ENCODE data around the gene RNF11.
"Not testable (repeated sequence)": the region's sequence is repeated elsewhere in the genome, so short reads cannot be mapped to it uniquely, and the experiment has no call there.

RNF11 gene

DNA sequence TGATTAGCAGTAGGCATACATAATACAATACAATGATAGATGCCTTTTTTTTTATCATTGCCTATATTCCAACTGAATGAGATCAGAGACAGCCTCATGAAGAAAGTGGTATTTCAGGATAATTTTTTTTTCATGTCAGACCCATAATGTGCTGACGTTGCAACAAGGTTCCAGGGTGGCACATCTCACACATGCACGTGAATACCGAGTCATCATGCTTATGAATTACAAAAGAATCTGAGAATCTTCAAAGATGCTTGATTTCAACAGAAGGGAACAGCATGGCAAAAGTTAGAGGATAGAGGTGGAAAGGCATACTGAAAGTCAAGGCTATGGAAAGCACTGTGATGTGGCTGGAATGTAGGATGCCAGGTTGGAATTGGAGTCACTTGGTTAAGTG, 5.0 kb upstream of the RNF11 start:
- Histone ChIP-seq H3K4me3 (ENCODE audit: low read length) (no peak overlapping the region), H3K36me3 (ENCODE audit: control insufficient read depth, insufficient read depth, low read length) (no peaks in the 10 kb centered on the region), H3K9me3 (ENCODE audit: control insufficient read depth, low read length) (no peaks in the 10 kb centered on the region), H3K9ac (ENCODE audit: low read length) (no peak overlapping the region), H3K27me3 (ENCODE audit: control insufficient read depth, insufficient read depth, low read length) (no peaks in the 10 kb centered on the region), H3K4me1 (ENCODE audit: control insufficient read depth, insufficient read depth, low read length) (peaks cover 11% of the 10 kb centered on the region)

DNA sequence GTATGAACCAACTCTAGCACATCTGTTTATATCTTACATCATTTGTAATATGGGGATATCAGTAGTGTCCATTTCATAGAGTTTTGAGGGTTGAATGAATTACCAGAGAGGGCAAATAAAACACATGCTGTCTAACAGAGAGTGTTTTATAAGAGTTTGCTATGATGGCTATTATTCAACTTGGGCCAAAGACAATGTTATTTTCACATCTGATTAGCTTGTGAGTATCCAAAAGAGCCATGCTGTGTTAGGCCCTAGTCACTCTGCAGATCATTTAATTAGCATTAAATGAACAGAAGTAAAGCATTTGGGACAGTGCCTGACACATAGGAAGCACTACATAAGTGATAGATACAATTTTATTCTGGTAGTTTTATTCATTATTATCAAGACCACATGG, 4.2 kb upstream of the RNF11 start:
- H3K4me1 ChIP-seq (ENCODE audit: control insufficient read depth, insufficient read depth, low read length): peaks cover 11% of the 10 kb centered on the region
- no peak overlapping the region for H3K4me3 ChIP-seq (ENCODE audit: low read length)
- no peaks in the 10 kb centered on the region for H3K27me3 ChIP-seq (ENCODE audit: control insufficient read depth, insufficient read depth, low read length)
- no peak overlapping the region for H3K9ac ChIP-seq (ENCODE audit: low read length)
- H3K36me3 ChIP-seq (ENCODE audit: control insufficient read depth, insufficient read depth, low read length): no peaks in the 10 kb centered on the region
- no peaks in the 10 kb centered on the region for H3K9me3 ChIP-seq (ENCODE audit: control insufficient read depth, low read length)

DNA sequence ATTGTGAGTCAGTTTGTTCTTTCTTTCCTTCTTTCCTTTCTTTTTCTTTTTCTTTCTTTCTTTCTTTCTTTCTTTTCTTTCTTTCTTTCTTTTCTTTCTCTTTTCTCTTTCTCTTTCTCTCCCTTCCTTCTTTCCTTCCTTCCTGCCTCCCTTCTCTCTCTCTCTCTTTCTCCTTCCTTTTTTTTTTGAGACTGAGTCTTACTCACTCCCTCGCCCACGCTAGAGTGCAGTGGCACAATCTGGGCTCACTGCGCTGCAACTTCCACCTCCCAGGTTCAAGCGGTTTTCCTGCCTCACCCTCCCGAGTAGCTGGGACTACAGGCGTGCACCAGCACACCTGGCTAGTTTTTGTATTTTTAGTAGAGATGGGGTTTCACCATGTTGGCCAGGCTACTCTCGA, 1.8 kb upstream of the RNF11 start:
- not testable (repeated sequence) for H3K9me3 ChIP-seq (ENCODE audit: control insufficient read depth, low read length); H3K9ac ChIP-seq (ENCODE audit: low read length); H3K27me3 ChIP-seq (ENCODE audit: control insufficient read depth, insufficient read depth, low read length); H3K4me3 ChIP-seq (ENCODE audit: low read length); H3K36me3 ChIP-seq (ENCODE audit: control insufficient read depth, insufficient read depth, low read length)
- H3K4me1 ChIP-seq (ENCODE audit: control insufficient read depth, insufficient read depth, low read length): peaks cover 15% of the 10 kb centered on the region

DNA sequence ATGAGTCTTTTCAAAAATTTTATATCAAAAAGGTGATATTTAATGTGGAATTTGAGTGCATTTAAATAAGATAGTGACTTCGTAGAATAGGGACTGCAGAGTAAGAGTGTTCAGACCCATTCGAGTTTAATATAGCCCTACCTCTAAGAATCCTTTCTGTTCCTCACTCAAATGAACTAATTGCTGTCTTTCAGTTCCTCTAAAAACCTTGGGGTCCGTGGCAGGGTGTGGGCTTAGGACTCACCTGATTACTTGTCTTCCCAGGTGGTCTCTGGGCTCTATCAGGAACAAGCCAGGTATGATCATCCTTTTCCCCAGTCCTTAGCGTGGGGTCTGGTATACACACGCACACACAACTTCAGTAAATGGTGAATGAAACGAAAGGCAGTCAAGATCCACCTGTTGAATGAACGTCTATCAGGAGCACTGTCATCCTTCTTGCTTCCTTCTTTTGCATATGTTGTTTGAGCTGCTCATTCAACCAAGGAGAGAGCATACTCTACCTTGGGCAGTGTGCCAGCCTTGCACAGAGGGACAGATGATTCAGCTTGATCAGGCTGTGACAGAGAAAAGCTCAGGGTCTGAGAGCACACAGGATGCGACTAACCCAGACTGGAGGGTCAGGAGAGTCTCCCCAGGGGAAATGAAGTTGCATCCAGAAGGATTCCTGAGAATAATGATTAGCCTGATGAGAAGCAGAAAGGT, 1.2 kb upstream of the RNF11 start:
- Histone ChIP-seq H3K9ac (ENCODE audit: low read length) (no peak overlapping the region), H3K27me3 (ENCODE audit: control insufficient read depth, insufficient read depth, low read length) (no peaks in the 10 kb centered on the region), H3K4me3 (ENCODE audit: low read length) (no peak overlapping the region), H3K9me3 (ENCODE audit: control insufficient read depth, low read length) (no peaks in the 10 kb centered on the region), H3K36me3 (ENCODE audit: control insufficient read depth, insufficient read depth, low read length) (no peaks in the 10 kb centered on the region), H3K4me1 (ENCODE audit: control insufficient read depth, insufficient read depth, low read length) (peaks cover 15% of the 10 kb centered on the region)

DNA sequence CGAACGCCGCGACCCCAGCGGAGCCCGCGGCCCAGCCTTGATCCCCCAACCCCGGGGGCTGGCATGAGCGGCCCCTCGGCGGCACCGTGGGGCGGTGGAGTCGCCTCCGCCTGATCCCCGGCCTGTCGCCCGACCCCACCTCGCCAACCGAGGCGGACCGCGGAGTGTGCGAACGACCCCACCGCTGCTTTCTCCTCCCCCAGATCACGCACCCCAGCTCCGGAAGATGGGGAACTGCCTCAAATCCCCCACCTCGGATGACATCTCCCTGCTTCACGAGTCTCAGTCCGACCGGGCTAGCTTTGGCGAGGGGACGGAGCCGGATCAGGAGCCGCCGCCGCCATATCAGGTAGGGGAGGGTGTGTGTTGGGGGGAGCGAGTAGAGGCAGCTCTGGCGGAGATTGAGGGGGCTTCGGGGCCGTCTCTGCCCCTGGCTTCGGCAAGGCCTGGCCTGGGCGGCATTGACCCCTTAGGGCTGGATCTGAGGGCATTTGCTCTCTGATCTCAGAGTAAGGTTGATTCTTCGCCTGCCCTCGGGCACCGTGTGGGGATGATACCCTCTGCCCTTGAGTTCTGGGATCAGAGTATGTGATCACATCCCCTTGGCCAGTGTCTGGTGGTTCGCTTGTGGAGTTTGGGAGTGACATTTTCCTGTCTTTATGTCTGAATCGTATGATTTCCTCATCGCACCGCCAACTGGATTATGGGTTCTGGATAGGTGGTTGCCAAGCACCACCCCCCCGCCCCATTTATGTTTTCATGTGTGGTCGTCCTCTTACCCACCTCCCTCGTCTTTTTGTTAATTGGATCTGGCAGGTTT, 668 bp downstream of the RNF11 start:
- Histone ChIP-seq H3K27me3 (ENCODE audit: control insufficient read depth, insufficient read depth, low read length) (no peaks in the 10 kb centered on the region), H3K4me3 (ENCODE audit: low read length) (peak overlapping the region; percentile 98), H3K36me3 (ENCODE audit: control insufficient read depth, insufficient read depth, low read length) (no peaks in the 10 kb centered on the region), H3K9me3 (ENCODE audit: control insufficient read depth, low read length) (no peaks in the 10 kb centered on the region), H3K9ac (ENCODE audit: low read length) (peak overlapping the region; percentile 100), H3K4me1 (ENCODE audit: control insufficient read depth, insufficient read depth, low read length) (peaks cover 15% of the 10 kb centered on the region)

DNA sequence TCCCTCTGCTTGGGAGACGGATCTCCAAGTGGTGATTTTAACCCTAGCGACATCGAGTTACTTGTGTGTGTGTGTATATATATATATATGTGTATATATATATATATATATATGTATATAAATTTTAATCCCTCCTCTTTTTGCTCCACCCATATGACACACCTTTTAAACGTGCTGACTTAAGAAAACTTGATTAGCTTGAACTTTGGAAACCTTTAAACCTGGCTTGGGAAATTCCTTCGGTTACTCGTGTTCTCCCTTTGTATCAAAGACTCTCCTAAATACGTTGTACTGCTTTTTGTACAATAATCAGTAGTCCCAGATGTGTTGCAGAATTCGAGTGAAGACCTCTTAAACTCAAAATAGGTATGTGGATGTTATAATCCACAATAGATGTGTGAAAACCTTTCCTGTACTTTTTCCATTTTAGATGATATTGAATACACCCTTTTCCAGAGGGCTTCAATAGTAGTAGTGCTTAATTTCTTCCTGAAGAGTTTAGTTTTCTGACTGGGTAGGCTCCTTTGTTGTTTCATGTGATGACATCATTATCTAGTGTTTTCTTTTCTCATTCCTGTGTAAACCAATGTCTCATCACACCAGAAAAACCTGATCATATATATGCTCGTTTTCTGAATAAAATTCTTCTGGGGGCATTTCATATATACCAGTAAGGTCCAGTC, 1.4 kb downstream of the RNF11 start:
- Histone ChIP-seq H3K4me1 (ENCODE audit: control insufficient read depth, insufficient read depth, low read length) (peaks cover 15% of the 10 kb centered on the region), H3K36me3 (ENCODE audit: control insufficient read depth, insufficient read depth, low read length) (no peaks in the 10 kb centered on the region), H3K4me3 (ENCODE audit: low read length) (peak overlapping the region; percentile 98), H3K27me3 (ENCODE audit: control insufficient read depth, insufficient read depth, low read length) (no peaks in the 10 kb centered on the region), H3K9me3 (ENCODE audit: control insufficient read depth, low read length) (no peaks in the 10 kb centered on the region), H3K9ac (ENCODE audit: low read length) (peak overlapping the region; percentile 100)

DNA sequence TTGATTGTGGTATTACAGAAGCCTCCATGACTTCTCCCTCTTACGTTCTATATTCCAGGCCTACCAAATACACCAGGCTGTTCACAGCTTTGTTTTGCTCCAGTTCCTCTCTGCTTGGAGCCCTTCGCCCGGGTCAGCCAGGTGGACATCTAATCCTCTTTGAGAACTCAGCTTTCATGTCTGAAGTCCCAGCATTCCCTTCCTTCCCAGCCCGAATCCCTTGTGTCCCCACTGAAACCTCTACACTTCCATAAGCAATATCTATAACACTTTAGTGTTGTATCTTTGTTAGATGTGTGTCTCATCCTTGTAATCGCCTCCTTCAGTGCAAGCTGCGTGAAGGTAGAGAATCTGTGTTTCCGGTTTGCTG, 1.9 kb downstream of the RNF11 start:
- Histone ChIP-seq H3K36me3 (ENCODE audit: control insufficient read depth, insufficient read depth, low read length) (no peaks in the 10 kb centered on the region), H3K4me1 (ENCODE audit: control insufficient read depth, insufficient read depth, low read length) (peaks cover 15% of the 10 kb centered on the region), H3K4me3 (ENCODE audit: low read length) (no peak overlapping the region), H3K9me3 (ENCODE audit: control insufficient read depth, low read length) (no peaks in the 10 kb centered on the region), H3K27me3 (ENCODE audit: control insufficient read depth, insufficient read depth, low read length) (no peaks in the 10 kb centered on the region), H3K9ac (ENCODE audit: low read length) (peak overlapping the region; percentile 100)

DNA sequence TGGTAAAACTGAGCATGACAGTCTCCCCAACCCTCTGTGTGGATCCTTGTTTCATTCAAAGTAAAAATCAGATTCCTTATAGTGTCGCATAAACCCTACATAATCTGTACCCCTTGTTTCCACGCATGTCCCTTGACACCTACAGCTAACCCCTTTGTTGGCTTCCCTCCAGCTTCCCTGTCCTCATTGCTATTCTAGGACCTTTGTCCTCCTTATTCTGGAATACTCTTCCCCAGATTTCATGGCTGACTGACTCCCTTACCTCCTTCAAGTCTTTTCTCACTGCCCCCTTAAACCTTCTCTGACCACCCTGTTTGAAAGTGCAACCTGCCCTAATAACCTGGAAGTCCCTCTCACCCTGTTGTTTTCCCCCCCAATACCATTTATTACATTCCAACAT, 4.0 kb downstream of the RNF11 start:
- Histone ChIP-seq H3K9me3 (ENCODE audit: control insufficient read depth, low read length) (no peaks in the 10 kb centered on the region), H3K4me3 (ENCODE audit: low read length) (no peak overlapping the region), H3K9ac (ENCODE audit: low read length) (no peak overlapping the region), H3K27me3 (ENCODE audit: control insufficient read depth, insufficient read depth, low read length) (no peaks in the 10 kb centered on the region), H3K4me1 (ENCODE audit: control insufficient read depth, insufficient read depth, low read length) (peaks cover 13% of the 10 kb centered on the region), H3K36me3 (ENCODE audit: control insufficient read depth, insufficient read depth, low read length) (no peaks in the 10 kb centered on the region)

DNA sequence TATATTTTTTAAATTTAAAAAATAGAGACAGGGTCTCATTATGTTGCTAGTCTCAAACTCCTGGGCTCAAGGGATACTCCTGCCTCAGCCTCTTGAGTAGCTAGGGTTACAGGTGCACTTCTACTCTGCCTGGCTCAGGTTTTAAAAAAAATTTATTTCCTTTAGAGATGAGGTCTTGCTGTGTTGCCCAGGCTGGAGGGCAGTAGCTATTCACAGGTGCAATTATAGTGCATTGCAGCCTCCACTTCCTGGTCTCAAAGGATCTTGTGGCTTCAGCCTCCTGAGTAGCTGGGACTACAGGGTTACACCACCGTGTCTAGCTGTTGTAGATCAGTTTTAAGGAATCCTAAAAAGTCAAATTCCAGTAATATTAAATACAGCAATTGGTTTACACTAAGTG, 5.0 kb downstream of the RNF11 start:
- Histone ChIP-seq H3K36me3 (ENCODE audit: control insufficient read depth, insufficient read depth, low read length) (no peaks in the 10 kb centered on the region), H3K9me3 (ENCODE audit: control insufficient read depth, low read length) (no peaks in the 10 kb centered on the region), H3K9ac (ENCODE audit: low read length) (no peak overlapping the region), H3K4me3 (ENCODE audit: low read length) (no peak overlapping the region), H3K27me3 (ENCODE audit: control insufficient read depth, insufficient read depth, low read length) (no peaks in the 10 kb centered on the region), H3K4me1 (ENCODE audit: control insufficient read depth, insufficient read depth, low read length) (peaks cover 4% of the 10 kb centered on the region)

DNA sequence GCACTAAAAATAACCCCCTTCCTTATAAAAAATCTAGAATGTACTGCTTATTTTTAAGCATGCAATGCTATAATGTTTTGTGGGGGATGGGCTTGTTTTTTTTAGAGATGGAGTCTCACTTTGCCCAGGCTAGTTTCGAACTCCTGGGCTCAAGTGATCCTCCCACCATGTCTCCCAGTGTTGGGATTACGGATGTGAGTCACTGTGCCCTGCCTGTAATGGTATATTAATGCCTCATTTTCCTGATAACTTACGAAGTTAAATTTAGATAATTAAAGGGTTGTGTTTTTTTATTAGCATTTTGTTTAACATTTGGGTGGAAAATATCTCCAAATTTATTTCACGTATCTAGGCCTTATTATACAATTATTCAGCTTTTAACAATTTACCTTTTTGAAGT, 6.5 kb downstream of the RNF11 start:
- Histone ChIP-seq H3K4me3 (ENCODE audit: low read length) (no peak overlapping the region), H3K9ac (ENCODE audit: low read length) (no peak overlapping the region), H3K9me3 (ENCODE audit: control insufficient read depth, low read length) (no peaks in the 10 kb centered on the region), H3K27me3 (ENCODE audit: control insufficient read depth, insufficient read depth, low read length) (no peaks in the 10 kb centered on the region), H3K36me3 (ENCODE audit: control insufficient read depth, insufficient read depth, low read length) (no peaks in the 10 kb centered on the region), H3K4me1 (ENCODE audit: control insufficient read depth, insufficient read depth, low read length) (peaks cover 14% of the 10 kb centered on the region)

DNA sequence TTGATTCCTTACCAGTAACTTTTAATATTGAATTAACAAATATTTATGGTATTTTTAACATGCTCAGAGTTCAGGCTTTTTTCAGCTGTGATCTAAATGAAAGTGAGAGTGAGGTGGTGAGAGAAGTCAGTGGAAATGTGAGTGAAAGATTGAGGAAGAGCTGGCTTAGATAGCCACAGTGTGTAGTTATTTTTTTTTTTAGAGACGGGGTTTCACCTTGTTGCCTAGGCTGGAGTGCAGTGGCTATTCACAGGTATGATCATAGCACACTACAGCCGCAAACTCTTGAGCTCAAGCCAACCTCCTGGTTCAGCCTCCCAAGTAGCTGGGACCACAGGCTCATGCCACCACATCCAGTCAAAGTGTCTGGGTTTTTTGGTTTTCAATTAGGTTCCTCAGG, 10.9 kb downstream of the RNF11 start:
- H3K9me3 ChIP-seq (ENCODE audit: control insufficient read depth, low read length): no peaks in the 10 kb centered on the region
- no peak overlapping the region for H3K9ac ChIP-seq (ENCODE audit: low read length)
- H3K4me1 ChIP-seq (ENCODE audit: control insufficient read depth, insufficient read depth, low read length): peaks cover 11% of the 10 kb centered on the region
- no peak overlapping the region for H3K4me3 ChIP-seq (ENCODE audit: low read length)
- H3K27me3 ChIP-seq (ENCODE audit: control insufficient read depth, insufficient read depth, low read length): no peaks in the 10 kb centered on the region
- H3K36me3 ChIP-seq (ENCODE audit: control insufficient read depth, insufficient read depth, low read length): no peaks in the 10 kb centered on the region

DNA sequence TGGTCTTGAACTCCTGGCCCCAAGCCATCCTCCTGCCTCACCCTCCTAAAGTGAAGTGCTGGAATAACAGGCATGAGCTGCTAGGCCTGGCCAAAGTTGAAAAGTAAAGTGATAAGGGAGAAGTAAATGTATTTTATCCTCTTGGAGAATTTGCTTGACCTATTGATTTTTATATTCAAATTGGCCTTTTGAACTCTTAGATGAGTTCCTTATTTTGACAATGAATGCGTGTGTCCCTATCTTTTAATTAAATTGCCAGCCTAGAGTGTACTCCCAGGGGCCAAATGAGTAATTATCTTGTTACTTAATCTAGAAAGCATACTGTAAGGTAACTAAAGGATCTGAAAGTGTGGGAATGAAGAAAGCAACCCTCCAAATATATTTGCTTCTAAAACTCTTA, 11.4 kb downstream of the RNF11 start:
- Histone ChIP-seq H3K4me3 (ENCODE audit: low read length) (no peak overlapping the region), H3K4me1 (ENCODE audit: control insufficient read depth, insufficient read depth, low read length) (peaks cover 11% of the 10 kb centered on the region), H3K9me3 (ENCODE audit: control insufficient read depth, low read length) (no peaks in the 10 kb centered on the region)

More for the DNA sequence above, 11.4 kb downstream of the RNF11 start:
- Histone ChIP-seq H3K27me3 (ENCODE audit: control insufficient read depth, insufficient read depth, low read length) (no peaks in the 10 kb centered on the region), H3K9ac (ENCODE audit: low read length) (no peak overlapping the region), H3K36me3 (ENCODE audit: control insufficient read depth, insufficient read depth, low read length) (no peaks in the 10 kb centered on the region)
